Raji (cell line): ENCODE measurements around the gene TMEM131.

ENCODE experiments used
- POLR2A ChIP-seq: IDR thresholded peaks from 2 replicates; pipeline ENCODE4 v1.6.1; 2011; ENCODE audit warnings: low read depth, low read length, control low read depth; ENCODE audit not compliant: insufficient read depth

TMEM131 gene

DNA sequence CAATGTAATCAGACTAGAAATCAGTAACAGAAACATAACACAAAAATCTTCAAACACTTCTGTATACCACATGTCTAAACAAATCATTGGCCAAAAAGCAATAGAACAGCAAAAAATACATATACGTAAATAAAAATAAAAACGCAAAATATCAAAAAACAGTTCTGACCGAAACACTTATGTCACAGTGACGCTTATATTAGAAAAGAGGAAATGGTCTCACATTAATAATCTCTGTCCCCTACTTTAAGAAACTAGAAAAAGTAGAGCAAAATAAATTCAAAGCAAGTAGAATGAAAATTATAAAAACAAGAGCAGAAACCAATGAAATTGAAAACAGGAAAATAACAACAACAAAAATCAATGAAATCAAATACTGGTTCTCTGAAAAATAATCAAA is 41.9 kb downstream of the TMEM131 start:
- TF ChIP-seq POLR2A = no peak

DNA sequence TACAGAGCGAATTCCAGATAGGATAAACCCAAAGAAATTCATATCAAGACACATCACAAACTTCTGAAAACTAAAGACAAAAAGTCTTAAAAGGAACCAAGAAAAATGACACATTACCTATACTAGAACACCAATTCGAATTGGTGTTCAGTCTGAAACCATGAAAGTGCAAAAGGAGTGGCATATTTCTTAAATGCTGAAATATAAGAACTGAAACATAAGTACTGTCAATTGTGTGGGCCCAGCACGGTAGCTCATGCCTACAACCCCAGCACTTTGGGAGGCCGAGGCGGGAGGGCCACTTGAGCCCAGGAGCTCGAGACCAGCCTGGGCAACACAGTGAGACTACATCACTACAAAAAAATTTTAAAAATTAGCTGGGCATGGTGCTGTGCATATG is 43.4 kb downstream of the TMEM131 start:
- TF ChIP-seq POLR2A = no peak

- no peak for TF ChIP-seq POLR2A
These were observed 44.5 kb downstream of the TMEM131 start for GRCh38 chr2:97951155-97951680.

DNA sequence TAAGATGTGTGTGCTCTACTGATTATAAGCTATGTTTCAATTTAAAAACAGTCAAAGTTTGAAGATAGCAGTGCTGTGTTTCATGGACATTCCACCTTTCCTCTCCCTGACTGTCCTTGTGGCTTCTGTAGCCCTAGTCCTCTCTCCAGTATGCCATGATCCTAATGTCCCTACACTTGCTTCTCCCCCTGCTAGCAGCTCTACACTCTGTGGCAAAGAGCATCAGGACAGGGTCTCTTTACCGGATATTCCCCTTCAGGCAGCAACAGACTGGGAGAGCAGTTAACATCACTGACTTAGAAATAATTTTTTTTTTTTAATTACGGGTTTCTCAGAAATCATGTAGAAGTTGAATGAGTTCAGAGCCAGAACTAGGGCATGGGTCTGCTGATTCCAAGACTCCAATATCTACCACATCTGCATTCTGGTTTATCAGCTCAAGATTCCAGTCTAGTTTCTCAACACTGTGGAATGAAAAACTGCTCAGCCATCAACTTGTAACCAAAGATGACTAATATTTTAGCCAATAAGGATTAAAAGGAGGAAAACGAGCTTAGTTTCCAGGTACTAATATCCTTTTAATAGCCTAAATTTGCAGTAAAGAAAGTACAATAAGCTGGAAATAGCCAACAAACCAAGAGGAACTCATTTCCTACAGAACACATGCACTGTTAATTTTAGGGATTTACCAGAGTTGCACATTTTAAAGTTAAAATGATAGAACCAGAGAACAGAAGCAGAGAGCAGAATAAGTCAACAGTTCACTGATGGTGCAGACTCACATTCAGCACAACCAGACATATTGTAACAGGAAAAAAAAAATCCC is 45.2 kb downstream of the TMEM131 start:
- no peak for TF ChIP-seq POLR2A

GRCh38 chr2:97948926-97949325 is 46.8 kb downstream of the TMEM131 start:
- TF ChIP-seq POLR2A = no peak

DNA sequence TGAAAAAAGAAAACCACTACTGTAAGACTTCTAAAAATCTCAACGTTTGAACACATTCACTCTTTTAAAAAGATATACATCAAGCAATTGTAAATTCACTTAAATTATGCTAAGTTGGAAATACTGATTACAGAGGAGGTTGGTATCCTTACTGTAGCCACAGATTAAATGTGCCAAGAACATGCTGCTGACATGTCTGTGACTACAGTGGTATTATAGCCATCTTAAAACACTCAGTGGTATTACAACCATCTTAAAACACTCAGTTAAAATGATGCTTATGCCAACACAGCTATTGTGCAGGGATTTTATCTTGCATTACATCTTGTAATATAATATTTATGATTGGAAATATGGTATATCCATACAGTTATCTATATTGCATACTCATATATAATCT is 50.0 kb downstream of the TMEM131 start:
- no peak for TF ChIP-seq POLR2A

DNA sequence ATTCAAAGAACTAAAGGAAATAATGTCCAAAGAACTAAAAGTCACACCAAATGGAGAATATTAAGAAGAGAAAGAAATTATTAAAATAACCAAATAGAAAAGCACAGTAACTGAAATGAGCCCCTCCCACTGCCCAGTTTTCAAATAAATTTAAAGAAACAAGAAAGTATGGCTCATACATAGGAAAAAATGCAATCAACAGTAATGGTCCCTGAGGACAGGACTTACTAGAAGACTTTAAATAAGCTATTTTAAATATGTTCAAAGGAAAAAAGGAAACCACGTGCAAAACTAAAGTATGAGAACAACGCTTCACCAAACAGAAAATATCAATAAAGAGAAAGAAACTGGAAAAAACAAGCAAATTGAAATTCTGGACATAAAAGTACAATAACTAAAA is 58.9 kb downstream of the TMEM131 start:
- no peak for TF ChIP-seq POLR2A

GRCh38 chr2:97936199-97936598 is 59.5 kb downstream of the TMEM131 start:
- 0 out of 2 replicates have a peak, but pooled peaks have one; percentile 21 for TF ChIP-seq POLR2A

- no peak for TF ChIP-seq POLR2A
These were observed 60.0 kb downstream of the TMEM131 start for GRCh38 chr2:97935719-97936161.

- no peak for TF ChIP-seq POLR2A
These were observed 62.6 kb downstream of the TMEM131 start for GRCh38 chr2:97932975-97933662.

DNA sequence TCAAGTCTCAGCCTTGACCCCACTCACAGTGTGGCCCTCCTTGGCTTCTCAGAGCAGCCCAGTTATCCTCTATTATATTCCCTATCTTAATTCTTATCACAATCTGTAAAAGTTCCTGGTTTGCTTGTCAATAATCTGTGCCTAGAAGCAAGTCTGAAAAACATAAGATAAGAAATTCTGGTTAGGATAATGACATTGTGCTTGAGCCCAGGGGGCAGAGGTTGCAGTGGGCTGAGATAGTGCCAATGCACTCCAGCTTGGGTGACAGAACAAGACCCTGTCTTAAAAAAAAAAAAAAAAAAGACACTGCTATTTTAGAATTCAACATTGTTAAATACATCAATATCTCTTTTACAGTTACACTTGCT is 63.9 kb downstream of the TMEM131 start:
- TF ChIP-seq POLR2A = no peak

DNA sequence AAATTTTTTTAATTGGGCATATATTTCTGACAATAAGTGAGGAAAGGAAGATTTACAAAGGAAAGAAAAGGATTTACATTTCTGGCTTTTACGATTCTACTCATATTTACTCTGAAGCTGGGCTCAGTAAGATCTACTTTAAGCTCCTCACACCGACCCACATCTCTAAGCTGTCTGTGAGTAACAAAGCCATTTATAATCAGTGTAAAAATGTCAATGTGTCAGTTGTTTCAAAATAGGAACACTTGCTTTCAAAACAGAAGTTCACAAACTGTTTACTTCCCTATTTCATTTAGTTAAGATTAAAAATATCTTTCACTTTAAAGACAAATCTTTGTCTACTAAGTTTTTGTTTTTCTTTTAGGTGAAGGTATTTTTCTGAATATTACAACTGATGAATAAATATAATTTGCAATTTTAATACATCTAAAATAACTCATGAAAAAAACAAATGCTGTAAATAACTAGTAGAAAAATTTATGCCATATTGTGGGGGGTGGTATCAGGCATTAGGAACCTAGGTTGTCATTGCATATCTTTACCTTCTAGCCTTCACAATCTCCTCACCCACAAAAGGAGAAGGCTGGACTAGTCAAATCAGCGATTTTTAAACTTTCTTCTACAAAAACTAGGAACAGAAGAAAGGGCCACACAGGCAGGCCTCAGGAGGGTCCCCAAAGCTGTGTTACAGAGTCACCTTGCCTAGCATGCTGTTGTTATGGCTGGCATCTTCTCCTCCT is 64.5 kb downstream of the TMEM131 start:
- peak; percentile 37; the same call in 1 of the 2 replicates for TF ChIP-seq POLR2A

DNA sequence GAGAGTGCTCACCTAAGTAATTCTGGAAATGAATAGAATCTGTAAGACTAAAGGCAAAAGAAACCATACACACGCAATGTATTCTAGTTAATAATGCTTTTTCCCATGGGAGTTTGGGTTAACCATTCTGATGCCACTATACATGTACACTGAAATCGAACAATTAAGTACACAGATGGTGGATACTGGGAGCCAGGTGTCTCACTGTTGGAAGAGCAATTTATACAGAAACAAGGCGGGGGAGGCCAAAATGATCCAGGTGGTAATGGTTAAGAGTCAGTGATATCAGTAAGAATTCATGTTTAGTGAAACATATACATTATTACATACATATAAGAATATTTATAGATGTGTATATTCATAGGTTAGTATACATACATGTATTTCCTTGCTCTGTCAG is 67.2 kb downstream of the TMEM131 start:
- no peak for TF ChIP-seq POLR2A

- no peak for TF ChIP-seq POLR2A
These were observed 68.8 kb downstream of the TMEM131 start for GRCh38 chr2:97926946-97927345.

- TF ChIP-seq POLR2A = no peak
These were observed 71.6 kb downstream of the TMEM131 start for GRCh38 chr2:97924194-97924593.
